ENCODE results near the gene THBS2. TPM values are rescaled to one million over a fixed set of nuclear protein-coding genes. Genes with fewer than 3 reads are reported as not detected.

THBS2 gene
- total RNA-seq, 2 donors from 2014 or later: 0.93 to 0.99 TPM

DNA sequence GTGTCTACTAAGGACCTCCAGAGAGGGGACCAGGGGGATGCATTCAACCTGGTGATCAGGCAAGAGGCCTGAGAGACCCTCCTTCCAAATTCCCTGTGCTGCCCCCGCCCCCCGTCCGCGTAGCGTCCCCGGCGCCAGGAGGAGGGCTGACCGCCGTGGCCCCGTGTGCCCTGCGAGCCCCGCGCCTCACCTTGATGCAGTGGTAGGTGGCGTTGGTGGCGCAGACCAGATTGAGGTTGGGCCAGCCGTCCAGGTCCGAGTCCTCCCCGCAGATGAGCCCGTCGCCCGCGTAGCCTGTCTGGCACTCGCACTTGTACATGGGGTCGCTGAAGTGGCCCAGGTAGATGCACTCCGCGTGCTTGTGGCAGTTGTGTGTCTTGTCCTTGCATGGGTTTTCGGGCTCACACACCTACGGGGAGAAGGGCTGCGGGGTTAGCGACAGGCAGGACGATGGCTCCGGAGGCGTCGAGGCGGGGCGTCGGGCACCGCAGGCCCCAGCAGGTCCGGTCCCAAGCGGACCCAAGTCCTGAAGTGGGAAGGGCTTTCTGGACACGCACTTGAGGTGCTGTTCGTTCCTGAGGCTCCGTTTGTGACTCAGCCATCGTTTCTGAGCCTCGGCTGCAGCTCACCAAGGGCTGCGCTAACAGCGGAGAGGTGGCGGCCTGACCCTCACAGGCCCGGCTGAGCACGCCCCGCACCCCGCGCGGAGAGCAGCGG is 21.7 kb downstream of the THBS2 start:
- Mint-ChIP-seq H3K4me1 (no peaks in the 10 kb centered on the region), H3K27ac (no peak overlapping the region), H3K36me3 (ENCODE audit: low read depth) (no peaks in the 10 kb centered on the region), H3K4me3 (no peak overlapping the region), H3K27me3 (ENCODE audit: insufficient read depth) (no peaks in the 10 kb centered on the region), H3K9me3 (peaks cover 14% of the 10 kb centered on the region)
- no peak overlapping the region for H3K27ac ChIP-seq (ENCODE audit: low read depth, low read length)
- no peaks in the 10 kb centered on the region for H3K27me3 ChIP-seq (ENCODE audit: control insufficient read depth, insufficient read depth, low read length, poor library complexity, severe bottlenecking)
- WGBS, 2 experiments (ENCODE audit: insufficient coverage in 1 of 2, insufficient read length in 1 of 2): 95 to 96% methylated on average over 31 to 55 of the region's 55 CpGs
- H3K9me3 ChIP-seq (ENCODE audit: control insufficient read depth, low read length): peaks cover 7% of the 10 kb centered on the region
- no peak overlapping the region for H3K9ac ChIP-seq (ENCODE audit: extremely low read depth, low read length, poor library complexity, severe bottlenecking)
- no peaks in the 10 kb centered on the region for H3K36me3 ChIP-seq (ENCODE audit: control insufficient read depth, insufficient read depth, low read length)
- no peak overlapping the region for H3K4me3 ChIP-seq (ENCODE audit: low read length)
- DNase-seq: no peak
- H3K4me1 ChIP-seq (ENCODE audit: control insufficient read depth, insufficient read depth, low read length): no peaks in the 10 kb centered on the region
- TF ChIP-seq, protein P1, sequence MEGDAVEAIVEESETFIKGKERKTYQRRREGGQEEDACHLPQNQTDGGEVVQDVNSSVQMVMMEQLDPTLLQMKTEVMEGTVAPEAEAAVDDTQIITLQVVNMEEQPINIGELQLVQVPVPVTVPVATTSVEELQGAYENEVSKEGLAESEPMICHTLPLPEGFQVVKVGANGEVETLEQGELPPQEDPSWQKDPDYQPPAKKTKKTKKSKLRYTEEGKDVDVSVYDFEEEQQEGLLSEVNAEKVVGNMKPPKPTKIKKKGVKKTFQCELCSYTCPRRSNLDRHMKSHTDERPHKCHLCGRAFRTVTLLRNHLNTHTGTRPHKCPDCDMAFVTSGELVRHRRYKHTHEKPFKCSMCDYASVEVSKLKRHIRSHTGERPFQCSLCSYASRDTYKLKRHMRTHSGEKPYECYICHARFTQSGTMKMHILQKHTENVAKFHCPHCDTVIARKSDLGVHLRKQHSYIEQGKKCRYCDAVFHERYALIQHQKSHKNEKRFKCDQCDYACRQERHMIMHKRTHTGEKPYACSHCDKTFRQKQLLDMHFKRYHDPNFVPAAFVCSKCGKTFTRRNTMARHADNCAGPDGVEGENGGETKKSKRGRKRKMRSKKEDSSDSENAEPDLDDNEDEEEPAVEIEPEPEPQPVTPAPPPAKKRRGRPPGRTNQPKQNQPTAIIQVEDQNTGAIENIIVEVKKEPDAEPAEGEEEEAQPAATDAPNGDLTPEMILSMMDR (conservative IDR thresholded peaks at IDR 0.05): no peak

DNA sequence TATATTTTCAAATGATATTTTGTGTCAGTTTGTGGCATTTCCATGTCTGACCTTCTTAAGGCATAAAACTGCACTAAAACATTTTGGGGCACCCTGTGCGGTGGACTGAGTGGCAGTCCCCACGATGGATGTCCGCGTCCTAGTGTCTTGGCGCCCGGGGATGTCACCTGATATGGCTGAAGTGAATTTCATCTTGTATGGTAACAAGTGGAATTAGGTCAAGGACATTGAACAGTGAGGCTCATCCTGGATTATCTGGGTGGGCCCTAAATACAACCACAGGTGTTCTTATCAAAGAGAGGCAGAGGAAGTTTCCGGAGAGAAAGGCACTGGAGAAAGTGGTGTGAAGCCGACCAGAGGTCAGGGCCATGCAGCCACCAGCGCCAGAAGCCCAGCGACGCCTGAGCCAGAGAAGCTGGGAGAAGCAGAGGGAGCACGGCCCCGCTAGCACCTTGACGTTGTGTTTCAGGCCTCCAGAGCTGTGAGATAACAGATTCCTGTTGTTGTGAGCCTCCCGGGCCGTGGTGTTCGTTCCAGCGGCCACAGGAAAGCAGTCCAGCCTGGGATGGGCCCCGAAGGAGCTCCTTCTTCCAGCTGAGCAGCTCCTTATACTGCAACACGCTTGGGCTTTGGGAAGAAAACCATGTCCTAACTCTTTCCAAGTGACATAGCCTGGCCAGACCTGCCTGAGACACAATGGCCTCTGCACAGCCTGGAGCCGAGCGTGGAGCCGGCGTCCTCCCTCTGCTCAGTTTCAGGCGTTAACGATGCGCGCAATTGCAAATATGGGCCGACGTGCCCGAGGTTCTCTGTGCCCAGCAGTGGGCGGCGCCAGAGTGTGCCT is 22.5 kb downstream of the THBS2 start:
- H3K4me1 ChIP-seq (ENCODE audit: control insufficient read depth, insufficient read depth, low read length): no peaks in the 10 kb centered on the region
- 95 to 98% methylated on average over 16 to 33 of the region's 33 CpGs for WGBS, 2 experiments (ENCODE audit: insufficient coverage in 1 of 2, insufficient read length in 1 of 2)
- no peak for DNase-seq
- no peaks in the 10 kb centered on the region for H3K27me3 ChIP-seq (ENCODE audit: control insufficient read depth, insufficient read depth, low read length, poor library complexity, severe bottlenecking)
- H3K9me3 ChIP-seq (ENCODE audit: control insufficient read depth, low read length): peaks cover 7% of the 10 kb centered on the region
- H3K4me3 ChIP-seq (ENCODE audit: low read length): no peak overlapping the region
- Mint-ChIP-seq H3K4me3 (no peak overlapping the region), H3K27ac (no peak overlapping the region), H3K4me1 (no peaks in the 10 kb centered on the region), H3K36me3 (ENCODE audit: low read depth) (no peaks in the 10 kb centered on the region), H3K9me3 (peaks cover 14% of the 10 kb centered on the region), H3K27me3 (ENCODE audit: insufficient read depth) (no peaks in the 10 kb centered on the region)
- no peak overlapping the region for H3K27ac ChIP-seq (ENCODE audit: low read depth, low read length)
- H3K9ac ChIP-seq (ENCODE audit: extremely low read depth, low read length, poor library complexity, severe bottlenecking): no peak overlapping the region
- TF ChIP-seq, protein P1 (conservative IDR thresholded peaks at IDR 0.05): no peak
- no peaks in the 10 kb centered on the region for H3K36me3 ChIP-seq (ENCODE audit: control insufficient read depth, insufficient read depth, low read length)

DNA sequence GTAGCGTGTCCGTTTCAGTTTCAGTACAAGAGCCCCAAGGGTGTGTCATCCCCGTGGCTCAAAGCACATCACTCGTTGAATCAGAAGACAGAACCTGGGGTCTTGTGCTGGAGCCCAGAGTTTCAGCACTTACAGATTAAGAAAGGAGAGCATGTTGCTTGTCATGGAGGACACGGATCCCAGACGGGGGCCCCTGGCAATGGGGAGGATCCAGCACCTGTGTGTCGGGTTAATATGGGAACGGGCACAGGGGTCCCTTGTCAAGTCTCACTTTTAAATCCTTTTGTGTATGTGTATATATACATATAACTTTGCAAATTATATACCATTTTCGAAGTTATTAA is 23.4 kb downstream of the THBS2 start:
- WGBS, 2 experiments (ENCODE audit: insufficient coverage in 1 of 2, insufficient read length in 1 of 2): 92 to 94% methylated on average over 4 to 8 of the region's 9 CpGs
- no peaks in the 10 kb centered on the region for H3K4me1 ChIP-seq (ENCODE audit: control insufficient read depth, insufficient read depth, low read length)
- Mint-ChIP-seq H3K27ac (no peak overlapping the region), H3K27me3 (ENCODE audit: insufficient read depth) (no peaks in the 10 kb centered on the region), H3K9me3 (peaks cover 14% of the 10 kb centered on the region), H3K4me3 (no peak overlapping the region), H3K36me3 (ENCODE audit: low read depth) (no peaks in the 10 kb centered on the region), H3K4me1 (no peaks in the 10 kb centered on the region)
- peaks cover 7% of the 10 kb centered on the region for H3K9me3 ChIP-seq (ENCODE audit: control insufficient read depth, low read length)
- peak overlapping the region; percentile 58 for H3K27ac ChIP-seq (ENCODE audit: low read depth, low read length)
- no peak overlapping the region for H3K9ac ChIP-seq (ENCODE audit: extremely low read depth, low read length, poor library complexity, severe bottlenecking)
- no peak for DNase-seq
- no peaks in the 10 kb centered on the region for H3K36me3 ChIP-seq (ENCODE audit: control insufficient read depth, insufficient read depth, low read length)
- TF ChIP-seq, protein P1 (conservative IDR thresholded peaks at IDR 0.05): no peak
- H3K4me3 ChIP-seq (ENCODE audit: low read length): no peak overlapping the region
- no peaks in the 10 kb centered on the region for H3K27me3 ChIP-seq (ENCODE audit: control insufficient read depth, insufficient read depth, low read length, poor library complexity, severe bottlenecking)
